Ramos (cell line): ENCODE data around the gene CST11.

ENCODE experiments used
- in situ Hi-C: fragments of 300-500 bp; cut with MboI; formaldehyde crosslinking; loops from one replicate; pipeline ENCODE4 v1.14.3; 2022; ENCODE audit warnings: low sequenced_read_pairs; ENCODE audit not compliant: unreplicated experiment

Gene CST11

GRCh38 chr20:23434521-23435313 lies 18.0 kb downstream of the CST11 start:
- in situ Hi-C loops, result no loop called here

- in situ Hi-C loops, result no loop called here
Measured at GRCh38 chr20:23433628-23434027, 19.0 kb downstream of the CST11 start.

GRCh38 chr20:23425129-23425528 lies 27.5 kb downstream of the CST11 start:
- in situ Hi-C loops, result no loop called here

- in situ Hi-C loops, result no loop called here
Measured at GRCh38 chr20:23420943-23421931, 31.4 kb downstream of the CST11 start, which contains the start of gene NAPB. Gene NAPB, minus strand, starts transcription at chr20:23421488. Its CDS starts 86 bp downstream, at chr20:23421402.

GRCh38 chr20:23419995-23420901 lies 32.4 kb downstream of the CST11 start:
- in situ Hi-C loops, result no loop called here

GRCh38 chr20:23419657-23419994 lies 33.0 kb downstream of the CST11 start:
- in situ Hi-C loops, result no loop called here

- in situ Hi-C loops, result no loop called here
Measured at GRCh38 chr20:23417861-23418260, 34.8 kb downstream of the CST11 start.

GRCh38 chr20:23415959-23416583 lies 36.6 kb downstream of the CST11 start:
- in situ Hi-C loops, result no loop called here

GRCh38 chr20:23415555-23415954 lies 37.1 kb downstream of the CST11 start:
- in situ Hi-C loops, result no loop called here

- in situ Hi-C loops, result no loop called here
Measured at GRCh38 chr20:23414526-23415188, 38.0 kb downstream of the CST11 start.

GRCh38 chr20:23413862-23414422 lies 38.7 kb downstream of the CST11 start:
- in situ Hi-C loops, result no loop called here

GRCh38 chr20:23412026-23412425 lies 40.6 kb downstream of the CST11 start:
- in situ Hi-C loops, result no loop called here

GRCh38 chr20:23410916-23411695 lies 41.6 kb downstream of the CST11 start:
- in situ Hi-C loops, result no loop called here

- in situ Hi-C loops, result no loop called here
Measured at GRCh38 chr20:23409800-23410199, 42.9 kb downstream of the CST11 start.

GRCh38 chr20:23408957-23409356 lies 43.7 kb downstream of the CST11 start:
- in situ Hi-C loops, result no loop called here

- in situ Hi-C loops, result no loop called here
Measured at GRCh38 chr20:23407781-23408464, 44.8 kb downstream of the CST11 start.

- in situ Hi-C loops, result no loop called here
Measured at GRCh38 chr20:23406880-23407279, 45.8 kb downstream of the CST11 start.

- in situ Hi-C loops, result no loop called here
Measured at GRCh38 chr20:23404196-23404595, 48.5 kb downstream of the CST11 start.
